H9 (cell line): ENCODE results near the gene CDH20. TPM values are rescaled to one million over a fixed set of nuclear protein-coding genes. Genes with fewer than 3 reads are reported as not detected.
A peak's percentile ranks its signal among the peaks of the same experiment; 100 is the strongest.

Experiments
- DNase-seq: peaks from one replicate; pipeline ENCODE4 v3.0.0-alpha.2; 2017
- H2AFZ ChIP-seq: one replicate; pipeline ENCODE4 v1.6.1; 2013; ENCODE audit warnings: mild to moderate bottlenecking, low read length, control low read depth, moderate library complexity
- H2AK5ac ChIP-seq: 2 replicates; pipeline ENCODE4 v1.6.1; 2013; ENCODE audit warnings: low read length, control low read depth, mixed read lengths; ENCODE audit not compliant: insufficient read length
- H2BK120ac ChIP-seq: one replicate; pipeline ENCODE4 v1.6.1; 2013; ENCODE audit warnings: low read depth, mild to moderate bottlenecking, low read length, control low read depth, inconsistent platforms; ENCODE audit not compliant: poor library complexity, severe bottlenecking
- H2BK12ac ChIP-seq: 2 replicates; pipeline ENCODE4 v1.6.1; 2013; ENCODE audit warnings: low read length, control low read depth, mixed read lengths, low read depth; ENCODE audit not compliant: insufficient read length
- H2BK15ac ChIP-seq: 2 replicates; pipeline ENCODE4 v1.6.1; 2013; ENCODE audit warnings: low read depth, low read length, control low read depth
- H2BK20ac ChIP-seq: one replicate; pipeline ENCODE4 v1.6.1; 2013; ENCODE audit warnings: low read depth, mild to moderate bottlenecking, low read length, control low read depth, inconsistent platforms; ENCODE audit not compliant: poor library complexity, severe bottlenecking
- H2BK5ac ChIP-seq: 2 replicates; pipeline ENCODE4 v1.6.1; 2013; ENCODE audit warnings: low read length, control low read depth, mixed read lengths; ENCODE audit not compliant: insufficient read length
- H3K14ac ChIP-seq: 2 replicates; pipeline ENCODE4 v1.6.1; 2013; ENCODE audit warnings: low read length, control low read depth; ENCODE audit not compliant: insufficient read depth
- H3K18ac ChIP-seq: 2 replicates; pipeline ENCODE4 v1.6.1; 2013; ENCODE audit warnings: low read depth, mild to moderate bottlenecking, mixed read lengths, low read length, control low read depth; ENCODE audit not compliant: insufficient read length
- H3K23ac ChIP-seq: 2 replicates; pipeline ENCODE4 v1.6.1; 2013; ENCODE audit warnings: low read length, control low read depth, mixed read lengths, low read depth; ENCODE audit not compliant: insufficient read length
- H3K23me2 ChIP-seq: 2 replicates; pipeline ENCODE4 v1.6.1; 2013; ENCODE audit warnings: low read depth, mild to moderate bottlenecking, mixed read lengths, low read length, control low read depth; ENCODE audit not compliant: insufficient read length, poor library complexity, severe bottlenecking
- H3K27ac ChIP-seq: 2 replicates; pipeline ENCODE4 v1.5.1; 2013; ENCODE audit warnings: low read length, control low read depth, mixed read lengths, low read depth; ENCODE audit not compliant: insufficient read length
- H3K27me3 ChIP-seq: 2 replicates; pipeline ENCODE4 v1.6.1; 2013; ENCODE audit warnings: low read length, control low read depth, inconsistent platforms; ENCODE audit not compliant: insufficient read depth
- H3K4ac ChIP-seq: 2 replicates; pipeline ENCODE4 v1.6.1; 2013; ENCODE audit warnings: low read depth, mild to moderate bottlenecking, control low read depth, inconsistent platforms, low read length, moderate library complexity
- H3K4me1 ChIP-seq: 2 replicates; pipeline ENCODE4 v1.6.1; 2013; ENCODE audit warnings: low read length, control low read depth, inconsistent platforms; ENCODE audit not compliant: insufficient read depth
- H3K4me2 ChIP-seq: 2 replicates; pipeline ENCODE4 v1.6.1; 2013; ENCODE audit warnings: low read length, control low read depth, mixed read lengths; ENCODE audit not compliant: insufficient read length, insufficient read depth
- H3K56ac ChIP-seq: 2 replicates; pipeline ENCODE4 v1.6.1; 2013; ENCODE audit warnings: low read depth, mild to moderate bottlenecking, mixed read lengths, low read length, control low read depth; ENCODE audit not compliant: insufficient read length
- H3K79me1 ChIP-seq: 2 replicates; pipeline ENCODE4 v1.6.1; 2013; ENCODE audit warnings: low read depth, mild to moderate bottlenecking, moderate library complexity, low read length, control low read depth, inconsistent platforms; ENCODE audit not compliant: insufficient read depth, poor library complexity, severe bottlenecking
- H3K79me2 ChIP-seq: 2 replicates; pipeline ENCODE4 v1.6.1; 2013; ENCODE audit warnings: low read length, control low read depth, inconsistent platforms; ENCODE audit not compliant: insufficient read depth
- H3K9ac ChIP-seq: 2 replicates; pipeline ENCODE4 v1.6.1; 2013; ENCODE audit warnings: low read length, control low read depth, mixed read lengths; ENCODE audit not compliant: insufficient read length; ENCODE audit errors: extremely low read depth
- H3K9me3 ChIP-seq: one replicate; pipeline ENCODE4 v1.6.1; 2013; ENCODE audit warnings: low read depth, low read length, inconsistent platforms; ENCODE audit not compliant: control insufficient read depth
- H3T11ph ChIP-seq: one replicate; pipeline ENCODE4 v1.6.1; 2013; ENCODE audit warnings: mild to moderate bottlenecking, low read length, control low read depth, inconsistent platforms
- H4K20me1 ChIP-seq: one replicate; pipeline ENCODE4 v1.6.1; 2013; ENCODE audit not compliant: control insufficient read depth, insufficient read length, insufficient read depth
- H4K5ac ChIP-seq: 2 replicates; pipeline ENCODE4 v1.6.1; 2013; ENCODE audit warnings: low read depth, mild to moderate bottlenecking, mixed read lengths, low read length, control low read depth; ENCODE audit not compliant: insufficient read length
- H4K8ac ChIP-seq: replicated peaks from 2 replicates; pipeline ENCODE4 v1.6.1; 2013; ENCODE audit warnings: low read length, control low read depth, mixed read lengths, low read depth; ENCODE audit not compliant: insufficient read length
- H4K91ac ChIP-seq: 2 replicates; pipeline ENCODE4 v1.6.1; 2013; ENCODE audit warnings: low read depth, mild to moderate bottlenecking, moderate library complexity, mixed read lengths, low read length, control low read depth; ENCODE audit not compliant: insufficient read length
- H3K27ac Mint-ChIP-seq, 3 experiments: 2 replicates in 2 of 3; 3 replicates in 1 of 3; pipeline ENCODE4 v1.8.0; 2020 to 2021; ENCODE audit warnings: mixed read lengths in 3 of 3, mild to moderate bottlenecking in 1 of 3, moderate library complexity in 1 of 3
- H3K27me3 Mint-ChIP-seq: 2 replicates; pipeline ENCODE4 v1.8.0; 2021; ENCODE audit warnings: low read depth, mild to moderate bottlenecking, moderate library complexity, mixed read lengths
- H3K36me3 Mint-ChIP-seq, 3 experiments: 2 replicates in 2 of 3; 3 replicates in 1 of 3; pipeline ENCODE4 v1.8.0; 2020 to 2021; ENCODE audit warnings: low read depth in 3 of 3, mixed read lengths in 3 of 3; ENCODE audit not compliant: insufficient read depth in 1 of 3
- H3K4me1 Mint-ChIP-seq, 2 experiments: 2 replicates each; pipeline ENCODE4 v1.8.0; 2020; ENCODE audit warnings: mixed read lengths in 2 of 2
- H3K4me3 Mint-ChIP-seq, 2 experiments: 2 replicates in 1 of 2; 3 replicates in 1 of 2; pipeline ENCODE4 v1.8.0; 2020 to 2021; ENCODE audit warnings: mild to moderate bottlenecking in 2 of 2, mixed read lengths in 2 of 2, moderate library complexity in 1 of 2
- H3K9me3 Mint-ChIP-seq, 2 experiments: 2 replicates in 1 of 2; 3 replicates in 1 of 2; pipeline ENCODE4 v1.8.0; 2020; ENCODE audit warnings: mild to moderate bottlenecking in 2 of 2, mixed read lengths in 2 of 2, moderate library complexity in 1 of 2
- WGBS: extraction: QIAGEN DNeasy Blood & Tissue Kit; methylation state at CpG from one replicate; pipeline ENCODE4 v1.1.7; 2013; ENCODE audit warnings: missing lambda C conversion rate, low lambda C conversion rate, mixed read lengths; ENCODE audit not compliant: insufficient read length; ENCODE audit errors: extremely low coverage; 5-methylcytosine and 5-hydroxymethylcytosine counted together
- long read RNA-seq: library from polyadenylated mRNA; unstranded; transcript quantifications from one replicate; pipeline ENCODE4 v2.0.0, GENCODE V29; 2020
- total RNA-seq: library from RNA; stranded (reverse); gene quantifications from 2 replicates; pipeline ENCODE4 v1.2.1, GENCODE V29; 2021
- TF ChIP-seq, protein P1 (sequence below): fragments of 200-600 bp; sonication (generic); conservative IDR thresholded peaks from 3 replicates; pipeline ENCODE4 v1.8.0; 2021; ENCODE audit warnings: antibody characterized with exemption, mild to moderate bottlenecking

CDH20 gene
- total RNA-seq = not detected in 2 replicates
- long read RNA-seq = 0 reads

DNA sequence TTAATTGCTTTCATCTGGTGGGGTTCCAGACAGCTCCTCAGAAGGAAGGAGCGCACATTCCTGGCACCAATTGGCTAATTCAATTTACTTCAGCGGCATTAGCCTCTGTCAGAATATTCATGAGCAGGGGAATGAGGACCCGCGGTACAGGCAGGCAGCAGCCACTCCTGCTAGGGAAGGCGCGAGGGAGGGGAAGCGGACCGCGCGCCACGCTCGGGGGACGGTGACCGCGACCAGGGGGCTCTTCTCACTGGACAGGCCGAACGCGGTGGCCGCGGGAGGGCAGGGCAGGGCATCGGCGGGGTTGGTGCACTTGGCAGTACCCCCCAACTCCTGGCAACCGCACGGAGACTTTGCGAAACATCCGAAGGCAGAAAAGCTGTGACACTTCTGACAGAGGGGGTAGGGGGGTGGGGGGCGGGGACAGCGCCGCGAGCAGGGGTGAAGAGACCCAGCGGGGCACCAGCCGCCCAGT lies at the start of gene CDH20:
Gene CDH20 (plus strand): TSS at position 160 of the 475 bp plus-strand sequence.
- Mint-ChIP-seq H3K9me3 (no peaks in the 10 kb centered on the region), H3K4me1 (peaks cover 12% of the 10 kb centered on the region in 2 experiments), H3K27ac (no peak within 1 kb of the TSS), H3K36me3 (peaks cover 0 to 2% (median 0%) of the 10 kb centered on the region in 3 experiments; a peak in 1 of 7 replicates), H3K4me3 (peak within 1 kb of the TSS; percentile 78 to 92), H3K27me3 (peaks cover 62% of the 10 kb centered on the region)
- H3K27ac ChIP-seq = no peak within 1 kb of the TSS
- no peak within 1 kb of the TSS for H2BK12ac ChIP-seq
- H4K91ac ChIP-seq = no peak within 1 kb of the TSS
- H2BK20ac ChIP-seq = no peak within 1 kb of the TSS
- DNase-seq = peak; percentile 72
- no peak within 1 kb of the TSS for H3K4ac ChIP-seq
- TF ChIP-seq, protein P1, sequence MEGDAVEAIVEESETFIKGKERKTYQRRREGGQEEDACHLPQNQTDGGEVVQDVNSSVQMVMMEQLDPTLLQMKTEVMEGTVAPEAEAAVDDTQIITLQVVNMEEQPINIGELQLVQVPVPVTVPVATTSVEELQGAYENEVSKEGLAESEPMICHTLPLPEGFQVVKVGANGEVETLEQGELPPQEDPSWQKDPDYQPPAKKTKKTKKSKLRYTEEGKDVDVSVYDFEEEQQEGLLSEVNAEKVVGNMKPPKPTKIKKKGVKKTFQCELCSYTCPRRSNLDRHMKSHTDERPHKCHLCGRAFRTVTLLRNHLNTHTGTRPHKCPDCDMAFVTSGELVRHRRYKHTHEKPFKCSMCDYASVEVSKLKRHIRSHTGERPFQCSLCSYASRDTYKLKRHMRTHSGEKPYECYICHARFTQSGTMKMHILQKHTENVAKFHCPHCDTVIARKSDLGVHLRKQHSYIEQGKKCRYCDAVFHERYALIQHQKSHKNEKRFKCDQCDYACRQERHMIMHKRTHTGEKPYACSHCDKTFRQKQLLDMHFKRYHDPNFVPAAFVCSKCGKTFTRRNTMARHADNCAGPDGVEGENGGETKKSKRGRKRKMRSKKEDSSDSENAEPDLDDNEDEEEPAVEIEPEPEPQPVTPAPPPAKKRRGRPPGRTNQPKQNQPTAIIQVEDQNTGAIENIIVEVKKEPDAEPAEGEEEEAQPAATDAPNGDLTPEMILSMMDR = no peak
- no peaks in the 10 kb centered on the region for H3K9me3 ChIP-seq
- H3K4me2 ChIP-seq = peak within 1 kb of the TSS; percentile 77
- H3K9ac ChIP-seq = no peak within 1 kb of the TSS
- H3K27me3 ChIP-seq = peaks cover 4% of the 10 kb centered on the region; the same call in 1 of the 2 replicates
- no peak within 1 kb of the TSS for H2BK15ac ChIP-seq
- WGBS = no CpG with 5 or more reads among the region's 32 CpGs
- no peak within 1 kb of the TSS for H3T11ph ChIP-seq
- H3K79me1 ChIP-seq = no peaks in the 10 kb centered on the region
- peak within 1 kb of the TSS; percentile 3 for H3K18ac ChIP-seq
- H2AK5ac ChIP-seq = no peak within 1 kb of the TSS
- H3K79me2 ChIP-seq = no peaks in the 10 kb centered on the region
- no peak within 1 kb of the TSS for H3K14ac ChIP-seq
- H3K23me2 ChIP-seq = peaks cover 10% of the 10 kb centered on the region
- no peak within 1 kb of the TSS for H2BK120ac ChIP-seq
- no peak within 1 kb of the TSS for H4K8ac ChIP-seq
- no peak within 1 kb of the TSS for H2BK5ac ChIP-seq
- no peaks in the 10 kb centered on the region for H3K4me1 ChIP-seq
- H3K23ac ChIP-seq = no peak within 1 kb of the TSS
- H4K20me1 ChIP-seq = no peaks in the 10 kb centered on the region
- H3K56ac ChIP-seq = no peak within 1 kb of the TSS
- H2AFZ ChIP-seq = no peak within 1 kb of the TSS
- H4K5ac ChIP-seq = no peak within 1 kb of the TSS
